ENCODE measurements around the gene TPD52L1. TPM values are rescaled to one million over a fixed set of nuclear protein-coding genes. Genes with fewer than 3 reads are reported as not detected.

Gene TPD52L1
- total RNA-seq, 1 experiment from 2014 or later = 12.4 TPM

DNA sequence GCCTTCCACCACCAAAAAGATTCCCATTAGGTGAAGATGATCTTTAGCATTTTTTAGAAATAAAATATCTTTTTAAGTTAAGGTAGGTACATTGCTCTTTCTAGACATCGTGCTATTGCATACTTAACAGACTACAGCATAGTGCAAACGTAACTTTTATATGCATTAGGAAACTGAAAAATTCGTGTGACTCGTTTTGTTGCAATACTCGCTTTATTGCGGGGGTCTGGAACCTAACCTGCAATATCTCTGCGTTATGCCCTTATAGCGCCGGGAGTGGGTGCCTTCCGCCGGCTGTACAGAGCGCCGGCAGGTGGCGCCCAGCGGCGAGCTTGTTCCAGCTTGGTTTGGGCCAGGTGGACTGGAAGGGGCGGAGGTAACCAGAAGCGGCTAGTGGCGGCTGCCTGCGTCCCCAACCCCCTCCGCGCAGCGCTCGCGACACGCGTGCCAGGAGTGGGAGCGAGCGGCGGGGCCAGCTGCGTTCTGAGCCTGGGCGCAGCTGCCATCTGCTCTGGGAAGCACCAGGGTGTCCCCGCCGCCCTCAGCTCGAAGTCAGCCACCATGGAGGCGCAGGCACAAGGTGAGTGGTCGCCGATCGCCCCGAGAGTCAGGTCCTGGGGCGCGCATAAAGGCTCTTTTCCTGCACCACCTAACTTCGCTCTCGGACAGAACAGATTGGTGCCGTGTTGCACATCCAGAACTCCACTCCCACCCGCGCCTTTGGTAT is at the start of gene TPD52L1 (continued):
- TF ChIP-seq, protein P1, sequence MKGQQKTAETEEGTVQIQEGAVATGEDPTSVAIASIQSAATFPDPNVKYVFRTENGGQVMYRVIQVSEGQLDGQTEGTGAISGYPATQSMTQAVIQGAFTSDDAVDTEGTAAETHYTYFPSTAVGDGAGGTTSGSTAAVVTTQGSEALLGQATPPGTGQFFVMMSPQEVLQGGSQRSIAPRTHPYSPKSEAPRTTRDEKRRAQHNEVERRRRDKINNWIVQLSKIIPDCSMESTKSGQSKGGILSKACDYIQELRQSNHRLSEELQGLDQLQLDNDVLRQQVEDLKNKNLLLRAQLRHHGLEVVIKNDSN (CRISPR knock-in tag; IDR thresholded peaks at IDR 0.05) = 0 out of 2 replicates have a peak, but pooled peaks have one; percentile 37
- TF ChIP-seq MXD4 (CRISPR knock-in tag; IDR thresholded peaks at IDR 0.05; ENCODE audit: borderline replicate concordance) = peak; percentile 12; the same call in 1 of the 2 replicates
- TF ChIP-seq PRRX2 (CRISPR knock-in tag; IDR thresholded peaks at IDR 0.05) = peak; percentile 83; the same call in 1 of the 2 replicates
- no peak for TF ChIP-seq ESRRA (CRISPR knock-in tag; IDR thresholded peaks at IDR 0.05; ENCODE audit: borderline replicate concordance)
- no peak for TF ChIP-seq CBFB (CRISPR knock-in tag; IDR thresholded peaks at IDR 0.05; ENCODE audit: low read depth)
- TF ChIP-seq, protein P2, sequence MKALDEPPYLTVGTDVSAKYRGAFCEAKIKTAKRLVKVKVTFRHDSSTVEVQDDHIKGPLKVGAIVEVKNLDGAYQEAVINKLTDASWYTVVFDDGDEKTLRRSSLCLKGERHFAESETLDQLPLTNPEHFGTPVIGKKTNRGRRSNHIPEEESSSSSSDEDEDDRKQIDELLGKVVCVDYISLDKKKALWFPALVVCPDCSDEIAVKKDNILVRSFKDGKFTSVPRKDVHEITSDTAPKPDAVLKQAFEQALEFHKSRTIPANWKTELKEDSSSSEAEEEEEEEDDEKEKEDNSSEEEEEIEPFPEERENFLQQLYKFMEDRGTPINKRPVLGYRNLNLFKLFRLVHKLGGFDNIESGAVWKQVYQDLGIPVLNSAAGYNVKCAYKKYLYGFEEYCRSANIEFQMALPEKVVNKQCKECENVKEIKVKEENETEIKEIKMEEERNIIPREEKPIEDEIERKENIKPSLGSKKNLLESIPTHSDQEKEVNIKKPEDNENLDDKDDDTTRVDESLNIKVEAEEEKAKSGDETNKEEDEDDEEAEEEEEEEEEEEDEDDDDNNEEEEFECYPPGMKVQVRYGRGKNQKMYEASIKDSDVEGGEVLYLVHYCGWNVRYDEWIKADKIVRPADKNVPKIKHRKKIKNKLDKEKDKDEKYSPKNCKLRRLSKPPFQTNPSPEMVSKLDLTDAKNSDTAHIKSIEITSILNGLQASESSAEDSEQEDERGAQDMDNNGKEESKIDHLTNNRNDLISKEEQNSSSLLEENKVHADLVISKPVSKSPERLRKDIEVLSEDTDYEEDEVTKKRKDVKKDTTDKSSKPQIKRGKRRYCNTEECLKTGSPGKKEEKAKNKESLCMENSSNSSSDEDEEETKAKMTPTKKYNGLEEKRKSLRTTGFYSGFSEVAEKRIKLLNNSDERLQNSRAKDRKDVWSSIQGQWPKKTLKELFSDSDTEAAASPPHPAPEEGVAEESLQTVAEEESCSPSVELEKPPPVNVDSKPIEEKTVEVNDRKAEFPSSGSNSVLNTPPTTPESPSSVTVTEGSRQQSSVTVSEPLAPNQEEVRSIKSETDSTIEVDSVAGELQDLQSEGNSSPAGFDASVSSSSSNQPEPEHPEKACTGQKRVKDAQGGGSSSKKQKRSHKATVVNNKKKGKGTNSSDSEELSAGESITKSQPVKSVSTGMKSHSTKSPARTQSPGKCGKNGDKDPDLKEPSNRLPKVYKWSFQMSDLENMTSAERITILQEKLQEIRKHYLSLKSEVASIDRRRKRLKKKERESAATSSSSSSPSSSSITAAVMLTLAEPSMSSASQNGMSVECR (CRISPR knock-in tag; IDR thresholded peaks at IDR 0.05; ENCODE audit: borderline replicate concordance) = peak; percentile 24; the same call in 1 of the 2 replicates
- no peak for TF ChIP-seq RELA (CRISPR knock-in tag; IDR thresholded peaks at IDR 0.05; ENCODE audit: borderline replicate concordance)
- no peak for TF ChIP-seq TP53 (CRISPR knock-in tag; IDR thresholded peaks at IDR 0.05)
- TF ChIP-seq GRHL2 (CRISPR knock-in tag; IDR thresholded peaks at IDR 0.05; ENCODE audit: insufficient replicate concordance, severe bottlenecking) = no peak
- 0 out of 2 replicates have a peak, but pooled peaks have one; percentile 47 for TF ChIP-seq GABPB1 (CRISPR knock-in tag; IDR thresholded peaks at IDR 0.05)

- H3K27me3 Mint-ChIP-seq (ENCODE audit: low read depth) = peaks cover 18% of the 10 kb centered on the region
- peak overlapping the region; percentile 68 for H3K27ac Mint-ChIP-seq
- ATAC-seq (peak; percentile 47; the same call in 1 of the 2 replicates), DNase-seq (ENCODE audit: low spot score) (no peak)
- H3K4me1 Mint-ChIP-seq = peaks cover 29% of the 10 kb centered on the region
- CTCF ChIA-PET = interaction anchor here (0.6 to 1.4 kb wide), 4 partner anchors 9 to 234 kb away, joined by 3 to 5 read pairs (median 4); partner anchors contain the start of gene TPD52L1
- H3K4me3 Mint-ChIP-seq = no peak overlapping the region
- POLR2A ChIA-PET = interaction anchor here (0.8 kb wide), 1 partner anchor 142 kb away, joined by 4 read pairs; no protein-coding TSS in a partner anchor
- peaks cover 10% of the 10 kb centered on the region for H3K9me3 Mint-ChIP-seq
- TF ChIP-seq CBFB (CRISPR knock-in tag; IDR thresholded peaks at IDR 0.05; ENCODE audit: low read depth) = no peak
- peaks cover 6% of the 10 kb centered on the region for H3K36me3 Mint-ChIP-seq
These were observed 49.1 kb upstream of the TPD52L1 start for GRCh38 chr6:125104425-125104824.

GRCh38 chr6:125107048-125107447 is 46.5 kb upstream of the TPD52L1 start:
- peaks cover 22% of the 10 kb centered on the region for H3K4me1 Mint-ChIP-seq
- peaks cover 30% of the 10 kb centered on the region for H3K36me3 Mint-ChIP-seq
- H3K9me3 Mint-ChIP-seq = peaks cover 36% of the 10 kb centered on the region
- no peaks in the 10 kb centered on the region for H3K27me3 Mint-ChIP-seq (ENCODE audit: low read depth)
- POLR2A ChIA-PET = no interaction called here
- DNase-seq (ENCODE audit: low spot score) = no peak
- H3K4me3 Mint-ChIP-seq = no peak overlapping the region
- no peak for TF ChIP-seq ZNF416 (CRISPR knock-in tag; IDR thresholded peaks at IDR 0.05)
- TF ChIP-seq, protein P3, sequence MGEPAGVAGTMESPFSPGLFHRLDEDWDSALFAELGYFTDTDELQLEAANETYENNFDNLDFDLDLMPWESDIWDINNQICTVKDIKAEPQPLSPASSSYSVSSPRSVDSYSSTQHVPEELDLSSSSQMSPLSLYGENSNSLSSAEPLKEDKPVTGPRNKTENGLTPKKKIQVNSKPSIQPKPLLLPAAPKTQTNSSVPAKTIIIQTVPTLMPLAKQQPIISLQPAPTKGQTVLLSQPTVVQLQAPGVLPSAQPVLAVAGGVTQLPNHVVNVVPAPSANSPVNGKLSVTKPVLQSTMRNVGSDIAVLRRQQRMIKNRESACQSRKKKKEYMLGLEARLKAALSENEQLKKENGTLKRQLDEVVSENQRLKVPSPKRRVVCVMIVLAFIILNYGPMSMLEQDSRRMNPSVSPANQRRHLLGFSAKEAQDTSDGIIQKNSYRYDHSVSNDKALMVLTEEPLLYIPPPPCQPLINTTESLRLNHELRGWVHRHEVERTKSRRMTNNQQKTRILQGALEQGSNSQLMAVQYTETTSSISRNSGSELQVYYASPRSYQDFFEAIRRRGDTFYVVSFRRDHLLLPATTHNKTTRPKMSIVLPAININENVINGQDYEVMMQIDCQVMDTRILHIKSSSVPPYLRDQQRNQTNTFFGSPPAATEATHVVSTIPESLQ (CRISPR knock-in tag; IDR thresholded peaks at IDR 0.05) = no peak
- TF ChIP-seq, protein P4, sequence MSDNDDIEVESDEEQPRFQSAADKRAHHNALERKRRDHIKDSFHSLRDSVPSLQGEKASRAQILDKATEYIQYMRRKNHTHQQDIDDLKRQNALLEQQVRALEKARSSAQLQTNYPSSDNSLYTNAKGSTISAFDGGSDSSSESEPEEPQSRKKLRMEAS (CRISPR knock-in tag; IDR thresholded peaks at IDR 0.05) = no peak
- TF ChIP-seq, protein P5, sequence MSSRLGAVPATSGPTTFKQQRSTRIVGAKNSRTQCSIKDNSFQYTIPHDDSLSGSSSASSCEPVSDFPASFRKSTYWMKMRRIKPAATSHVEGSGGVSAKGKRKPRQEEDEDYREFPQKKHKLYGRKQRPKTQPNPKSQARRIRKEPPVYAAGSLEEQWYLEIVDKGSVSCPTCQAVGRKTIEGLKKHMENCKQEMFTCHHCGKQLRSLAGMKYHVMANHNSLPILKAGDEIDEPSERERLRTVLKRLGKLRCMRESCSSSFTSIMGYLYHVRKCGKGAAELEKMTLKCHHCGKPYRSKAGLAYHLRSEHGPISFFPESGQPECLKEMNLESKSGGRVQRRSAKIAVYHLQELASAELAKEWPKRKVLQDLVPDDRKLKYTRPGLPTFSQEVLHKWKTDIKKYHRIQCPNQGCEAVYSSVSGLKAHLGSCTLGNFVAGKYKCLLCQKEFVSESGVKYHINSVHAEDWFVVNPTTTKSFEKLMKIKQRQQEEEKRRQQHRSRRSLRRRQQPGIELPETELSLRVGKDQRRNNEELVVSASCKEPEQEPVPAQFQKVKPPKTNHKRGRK (CRISPR knock-in tag; IDR thresholded peaks at IDR 0.05; ENCODE audit: borderline replicate concordance) = no peak
- TF ChIP-seq, protein P6, sequence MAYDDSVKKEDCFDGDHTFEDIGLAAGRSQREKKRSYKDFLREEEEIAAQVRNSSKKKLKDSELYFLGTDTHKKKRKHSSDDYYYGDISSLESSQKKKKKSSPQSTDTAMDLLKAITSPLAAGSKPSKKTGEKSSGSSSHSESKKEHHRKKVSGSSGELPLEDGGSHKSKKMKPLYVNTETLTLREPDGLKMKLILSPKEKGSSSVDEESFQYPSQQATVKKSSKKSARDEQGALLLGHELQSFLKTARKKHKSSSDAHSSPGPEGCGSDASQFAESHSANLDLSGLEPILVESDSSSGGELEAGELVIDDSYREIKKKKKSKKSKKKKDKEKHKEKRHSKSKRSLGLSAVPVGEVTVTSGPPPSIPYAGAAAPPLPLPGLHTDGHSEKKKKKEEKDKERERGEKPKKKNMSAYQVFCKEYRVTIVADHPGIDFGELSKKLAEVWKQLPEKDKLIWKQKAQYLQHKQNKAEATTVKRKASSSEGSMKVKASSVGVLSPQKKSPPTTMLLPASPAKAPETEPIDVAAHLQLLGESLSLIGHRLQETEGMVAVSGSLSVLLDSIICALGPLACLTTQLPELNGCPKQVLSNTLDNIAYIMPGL (CRISPR knock-in tag; IDR thresholded peaks at IDR 0.05) = no peak
- no peak for TF ChIP-seq ZBTB21 (CRISPR knock-in tag; IDR thresholded peaks at IDR 0.05; ENCODE audit: borderline replicate concordance)
- TF ChIP-seq, protein P7, sequence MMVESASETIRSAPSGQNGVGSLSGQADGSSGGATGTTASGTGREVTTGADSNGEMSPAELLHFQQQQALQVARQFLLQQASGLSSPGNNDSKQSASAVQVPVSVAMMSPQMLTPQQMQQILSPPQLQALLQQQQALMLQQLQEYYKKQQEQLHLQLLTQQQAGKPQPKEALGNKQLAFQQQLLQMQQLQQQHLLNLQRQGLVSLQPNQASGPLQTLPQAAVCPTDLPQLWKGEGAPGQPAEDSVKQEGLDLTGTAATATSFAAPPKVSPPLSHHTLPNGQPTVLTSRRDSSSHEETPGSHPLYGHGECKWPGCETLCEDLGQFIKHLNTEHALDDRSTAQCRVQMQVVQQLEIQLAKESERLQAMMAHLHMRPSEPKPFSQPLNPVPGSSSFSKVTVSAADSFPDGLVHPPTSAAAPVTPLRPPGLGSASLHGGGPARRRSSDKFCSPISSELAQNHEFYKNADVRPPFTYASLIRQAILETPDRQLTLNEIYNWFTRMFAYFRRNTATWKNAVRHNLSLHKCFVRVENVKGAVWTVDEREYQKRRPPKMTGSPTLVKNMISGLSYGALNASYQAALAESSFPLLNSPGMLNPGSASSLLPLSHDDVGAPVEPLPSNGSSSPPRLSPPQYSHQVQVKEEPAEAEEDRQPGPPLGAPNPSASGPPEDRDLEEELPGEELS (CRISPR knock-in tag; IDR thresholded peaks at IDR 0.05) = no peak
- no peak overlapping the region for H3K27ac Mint-ChIP-seq
- CTCF ChIA-PET = no interaction called here
- ATAC-seq = no peak

Data from WTC11 (cell line).